ENCODE data around the gene GREB1L.

GRCh38 chr18:21538230-21538629 lies 296.2 kb downstream of the GREB1L start:
- TF ChIP-seq POLR2A (IDR thresholded peaks at IDR 0.05; ENCODE audit: low read length): no peak
- no peak for TF ChIP-seq GATA1 (IDR thresholded peaks at IDR 0.05; ENCODE audit: low read depth, low read length)

Data from erythroblast (primary cell).